Smooth muscle cell (in vitro differentiated cells): ENCODE measurements around the gene CMTM2. TPM values are rescaled to one million over a fixed set of nuclear protein-coding genes. Genes with fewer than 3 reads are reported as not detected.

Experiments used
- DNase-seq: peaks from one replicate; lab custom pipeline; 2025; ENCODE audit not compliant: unreplicated experiment; lab: John Stamatoyannopoulos, UW
- H2AFZ ChIP-seq: fragments of 200-600 bp; sonication (generic); 2 replicates; pipeline ENCODE4 v1.6.0; 2016; ENCODE audit warnings: antibody characterized with exemption, low read depth, mild to moderate bottlenecking
- H3F3A ChIP-seq: fragments of 200-600 bp; sonication (generic); 2 replicates; pipeline ENCODE4 v1.6.0; 2017; ENCODE audit warnings: antibody characterized with exemption, low read depth
- H3K27ac ChIP-seq: fragments of 200-600 bp; sonication (generic); 2 replicates; pipeline ENCODE4 v1.5.1; 2016; ENCODE audit warnings: low read depth, mild to moderate bottlenecking
- H3K27me3 ChIP-seq: fragments of 200-600 bp; sonication (generic); 2 replicates; pipeline ENCODE4 v1.6.1; 2016; ENCODE audit warnings: low read depth, mild to moderate bottlenecking
- H3K36me3 ChIP-seq: fragments of 200-600 bp; sonication (generic); 2 replicates; pipeline ENCODE4 v1.5.1; 2016; ENCODE audit warnings: low read depth
- H3K4me1 ChIP-seq: fragments of 200-600 bp; sonication (generic); 2 replicates; pipeline ENCODE4 v1.5.1; 2016; ENCODE audit warnings: low read depth
- H3K4me2 ChIP-seq: fragments of 200-600 bp; sonication (generic); 2 replicates; pipeline ENCODE4 v1.6.0; 2016; ENCODE audit warnings: mild to moderate bottlenecking
- H3K4me3 ChIP-seq: fragments of 200-600 bp; sonication (generic); 2 replicates; pipeline ENCODE4 v1.5.1; 2016; ENCODE audit warnings: mild to moderate bottlenecking
- H3K79me2 ChIP-seq: fragments of 200-600 bp; sonication (generic); 2 replicates; pipeline ENCODE4 v1.6.0; 2016; ENCODE audit warnings: low read depth, mild to moderate bottlenecking
- H3K9ac ChIP-seq: fragments of 200-600 bp; sonication (generic); 2 replicates; pipeline ENCODE4 v1.6.0; 2016; ENCODE audit warnings: low read depth
- H3K9me3 ChIP-seq: fragments of 200-600 bp; sonication (generic); replicated peaks from 2 replicates; pipeline ENCODE4 v1.5.1; 2016; ENCODE audit warnings: low read depth
- H4K20me1 ChIP-seq: fragments of 200-600 bp; sonication (generic); 2 replicates; pipeline ENCODE4 v1.6.0; 2016; ENCODE audit warnings: low read depth
- CTCF ChIP-seq: fragments of 200-600 bp; sonication (generic); IDR thresholded peaks from 2 replicates; pipeline ENCODE4 v1.5.1; 2017; ENCODE audit warnings: borderline replicate concordance, mild to moderate bottlenecking, antibody characterized with exemption; ENCODE audit not compliant: insufficient read depth, poor library complexity, severe bottlenecking
- WGBS: methylation state at CpG from one replicate; pipeline ENCODE4 v1.1.7; 2016; ENCODE audit warnings: low lambda C conversion rate; 5-methylcytosine and 5-hydroxymethylcytosine counted together
- polyA plus RNA-seq: library from polyadenylated mRNA; unstranded; fragments of >200 nt; fragmentation: Nextera tagmentation; extraction: Ambion mirVana; gene quantifications from 2 replicates; pipeline ENCODE4 v1.2.1, GENCODE V29; 2016
- total RNA-seq: library from RNA; depleted of rRNA; stranded (reverse); fragments of >200 nt; gene quantifications from 2 replicates; pipeline ENCODE4 v1.2.3, GENCODE V29; 2014

CMTM2 gene
- total and polyA plus RNA-seq, 2 experiments from 2014 or later, result not detected

DNA sequence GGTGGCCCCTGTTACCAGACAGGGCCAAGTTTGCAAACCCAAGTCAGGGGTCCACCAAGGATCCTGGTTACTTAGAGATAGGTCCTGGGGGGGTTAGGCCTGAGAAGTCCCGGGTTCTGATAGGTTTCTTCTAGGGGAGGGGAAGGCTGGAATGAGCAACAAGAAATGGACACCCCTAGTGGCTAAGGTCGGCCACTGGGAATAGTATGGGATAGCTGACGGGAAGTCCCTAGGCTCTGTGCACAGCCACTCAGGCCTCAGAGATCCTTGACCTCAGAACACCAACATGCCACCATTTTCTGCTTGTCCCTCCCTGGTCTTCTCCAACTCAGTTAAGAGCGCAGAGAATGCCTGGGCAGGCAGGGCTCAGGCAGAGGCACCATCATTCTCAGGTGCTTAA is 42.7 kb upstream of the CMTM2 start:
- H3K4me1 ChIP-seq, result no peaks in the 10 kb centered on the region
- 95% methylated on average over 4 of the region's 4 CpGs for WGBS
- no peak overlapping the region for H2AFZ ChIP-seq
- no peaks in the 10 kb centered on the region for H3K27me3 ChIP-seq
- H3K4me2 ChIP-seq, result no peak overlapping the region
- H3K79me2 ChIP-seq, result no peaks in the 10 kb centered on the region
- H3K36me3 ChIP-seq, result no peaks in the 10 kb centered on the region
- no peak for DNase-seq
- H4K20me1 ChIP-seq, result no peaks in the 10 kb centered on the region
- no peak overlapping the region for H3K27ac ChIP-seq
- no peaks in the 10 kb centered on the region for H3F3A ChIP-seq
- H3K9me3 ChIP-seq, result no peaks in the 10 kb centered on the region
- H3K4me3 ChIP-seq, result no peak overlapping the region
- no peak for TF ChIP-seq CTCF
- no peak overlapping the region for H3K9ac ChIP-seq

DNA sequence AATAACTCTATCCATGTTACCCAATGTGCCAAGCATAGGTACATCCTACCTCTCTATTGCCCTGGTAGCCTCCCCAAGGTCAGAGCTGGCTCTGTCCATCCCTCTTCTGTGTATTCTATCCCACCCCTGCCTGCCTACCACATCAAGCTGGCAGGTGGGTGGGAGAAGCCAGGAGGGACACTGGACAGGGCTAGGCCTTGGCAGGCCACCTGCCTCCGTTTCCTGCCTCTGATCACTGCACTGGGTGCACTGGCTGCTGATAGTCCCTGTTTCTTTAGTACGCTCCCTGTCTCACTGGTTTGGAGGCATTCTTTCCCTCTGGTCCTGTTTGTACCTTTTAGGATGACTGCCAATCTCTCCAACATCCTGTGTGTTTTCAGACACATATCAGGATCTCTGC is 42.0 kb upstream of the CMTM2 start:
- DNase-seq, result no peak
- H3K4me2 ChIP-seq, result no peak overlapping the region
- no peaks in the 10 kb centered on the region for H3K4me1 ChIP-seq
- no peak overlapping the region for H2AFZ ChIP-seq
- WGBS, result 89% methylated on average over 2 of the region's 2 CpGs
- no peaks in the 10 kb centered on the region for H3K27me3 ChIP-seq
- H3K4me3 ChIP-seq, result no peak overlapping the region
- no peaks in the 10 kb centered on the region for H3K9me3 ChIP-seq
- H3F3A ChIP-seq, result no peaks in the 10 kb centered on the region
- no peak overlapping the region for H3K27ac ChIP-seq
- no peaks in the 10 kb centered on the region for H3K36me3 ChIP-seq
- no peak overlapping the region for H3K9ac ChIP-seq
- no peak for TF ChIP-seq CTCF
- no peaks in the 10 kb centered on the region for H4K20me1 ChIP-seq
- no peaks in the 10 kb centered on the region for H3K79me2 ChIP-seq

GRCh38 chr16:66538910-66539309 is 40.4 kb upstream of the CMTM2 start:
- no peaks in the 10 kb centered on the region for H3K27me3 ChIP-seq
- H3K4me3 ChIP-seq, result no peak overlapping the region
- H3K36me3 ChIP-seq, result no peaks in the 10 kb centered on the region
- H3K4me2 ChIP-seq, result no peak overlapping the region
- no peak overlapping the region for H3K9ac ChIP-seq
- no peak overlapping the region for H2AFZ ChIP-seq
- no peak overlapping the region for H3K27ac ChIP-seq
- H4K20me1 ChIP-seq, result no peaks in the 10 kb centered on the region
- no peaks in the 10 kb centered on the region for H3F3A ChIP-seq
- no peaks in the 10 kb centered on the region for H3K79me2 ChIP-seq
- no peak for DNase-seq
- H3K4me1 ChIP-seq, result no peaks in the 10 kb centered on the region
- no peaks in the 10 kb centered on the region for H3K9me3 ChIP-seq
- no peak for TF ChIP-seq CTCF
- 79% methylated on average over 5 of the region's 5 CpGs for WGBS

DNA sequence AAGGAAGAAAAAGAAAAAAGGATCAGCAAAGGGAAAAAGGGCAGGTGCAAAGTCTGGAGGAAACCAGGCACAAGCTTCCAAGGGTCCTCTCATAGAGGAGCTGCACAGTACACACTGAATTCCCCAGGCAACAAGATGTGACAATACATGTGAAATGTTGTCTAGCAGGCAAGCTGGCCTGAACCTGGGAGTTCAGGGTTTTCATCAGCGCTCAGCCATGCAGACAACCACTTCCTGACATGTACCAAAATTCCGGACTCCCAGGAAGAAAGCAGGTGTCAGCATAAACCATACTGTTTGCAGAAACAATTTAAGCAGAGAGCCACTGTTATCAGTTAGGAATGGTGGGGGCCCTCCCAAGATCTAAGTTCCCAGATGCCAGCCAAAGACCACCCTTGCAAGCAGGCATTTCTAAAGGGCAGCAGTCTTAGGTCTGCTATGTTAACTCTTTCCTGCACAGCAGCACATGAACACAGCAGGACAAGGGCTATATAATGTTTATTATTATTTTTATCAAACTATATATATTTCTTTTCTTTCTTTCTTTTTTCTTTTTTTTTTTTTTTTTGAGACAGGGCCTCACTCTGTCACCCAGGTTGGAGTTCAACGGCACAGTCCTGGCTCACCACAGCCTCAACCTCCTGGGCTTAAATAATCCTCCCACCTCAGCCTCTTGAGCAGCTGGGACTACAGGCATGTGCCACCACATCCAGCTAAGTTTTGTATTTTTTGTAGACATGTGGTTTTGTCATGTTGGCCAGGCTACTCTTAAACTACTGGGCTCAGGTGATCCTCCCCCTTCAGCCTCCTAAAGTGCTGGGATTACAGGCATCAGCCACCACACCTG is 39.4 kb upstream of the CMTM2 start:
- Histone ChIP-seq H3F3A (no peaks in the 10 kb centered on the region), H3K9me3 (no peaks in the 10 kb centered on the region), H3K4me1 (no peaks in the 10 kb centered on the region), H3K27me3 (no peaks in the 10 kb centered on the region), H2AFZ (no peak overlapping the region), H4K20me1 (no peaks in the 10 kb centered on the region), H3K4me2 (no peak overlapping the region), H3K4me3 (no peak overlapping the region), H3K27ac (peak overlapping the region; percentile 11), H3K36me3 (no peaks in the 10 kb centered on the region), H3K79me2 (no peaks in the 10 kb centered on the region), H3K9ac (no peak overlapping the region)
- DNase-seq, result no peak
- TF ChIP-seq CTCF, result no peak
- WGBS, result 90% methylated on average over 3 of the region's 3 CpGs
